Neural cell (in vitro differentiated cells): ENCODE results near the gene TLE7. TPM values are rescaled to one million over a fixed set of nuclear protein-coding genes. Genes with fewer than 3 reads are reported as not detected.

ENCODE experiments used
- H2AFZ ChIP-seq: fragments of 200-600, 300-800 bp; sonication (generic), shearing (Covaris generic); 2 replicates; pipeline ENCODE4 v1.6.0; 2014; ENCODE audit warnings: low read depth, mild to moderate bottlenecking, antibody characterized with exemption, low read length, moderate library complexity
- H3F3A ChIP-seq: fragments of 200-600 bp; shearing (Covaris generic); 2 replicates; pipeline ENCODE4 v1.6.1; 2016; ENCODE audit warnings: mild to moderate bottlenecking, moderate library complexity, mixed read lengths, antibody characterized with exemption, low read length; ENCODE audit not compliant: insufficient read depth, poor library complexity, severe bottlenecking
- H3K27ac ChIP-seq: fragments of 200-600, 300-800 bp; sonication (generic), shearing (Covaris generic); 2 replicates; pipeline ENCODE4 v1.5.1; 2014; ENCODE audit warnings: mild to moderate bottlenecking, low read length, moderate library complexity
- H3K27me3 ChIP-seq: fragments of 300-800, 200-600 bp; sonication (generic), shearing (Covaris generic); 2 replicates; pipeline ENCODE4 v1.6.0; 2014; ENCODE audit warnings: mild to moderate bottlenecking, low read depth, low read length, moderate library complexity; ENCODE audit not compliant: insufficient read depth
- H3K36me3 ChIP-seq: fragments of 300-800, 200-600 bp; sonication (generic), shearing (Covaris generic); 2 replicates; pipeline ENCODE4 v1.5.1; 2014; ENCODE audit warnings: mild to moderate bottlenecking, antibody characterized with exemption, low read length, moderate library complexity; ENCODE audit not compliant: insufficient read depth
- H3K4me2 ChIP-seq: fragments of 300-800, 200-600 bp; sonication (generic), shearing (Covaris generic); 2 replicates; pipeline ENCODE4 v1.6.0; 2014; ENCODE audit warnings: mild to moderate bottlenecking, low read length
- H3K4me3 ChIP-seq: fragments of 300-800, 200-600 bp; sonication (generic), shearing (Covaris generic); 2 replicates; pipeline ENCODE4 v1.5.1; 2014; ENCODE audit warnings: mild to moderate bottlenecking, low read length, moderate library complexity
- H3K79me2 ChIP-seq: fragments of 200-600 bp; shearing (Covaris generic); replicated peaks from 2 replicates; pipeline ENCODE4 v1.6.0; 2014; ENCODE audit warnings: mild to moderate bottlenecking, low read length, moderate library complexity; ENCODE audit not compliant: insufficient read depth
- H3K9ac ChIP-seq: fragments of 300-800, 200-600 bp; sonication (generic), shearing (Covaris generic); 2 replicates; pipeline ENCODE4 v1.6.1; 2016; ENCODE audit warnings: mild to moderate bottlenecking, low read length, mixed read lengths
- H3K9me2 ChIP-seq: fragments of 200-600 bp; shearing (Covaris generic); 2 replicates; pipeline ENCODE4 v1.6.1; 2016; ENCODE audit warnings: mild to moderate bottlenecking, low read length, mixed read lengths; ENCODE audit not compliant: insufficient read depth
- H3K9me3 ChIP-seq: fragments of 200-600, 300-800 bp; sonication (generic), shearing (Covaris generic); 2 replicates; pipeline ENCODE4 v1.6.1; 2016; ENCODE audit warnings: mild to moderate bottlenecking, mixed run types, low read length, moderate library complexity, mixed read lengths
- H4K20me1 ChIP-seq: fragments of 200-600 bp; shearing (Covaris generic); 2 replicates; pipeline ENCODE4 v1.6.1; 2016; ENCODE audit warnings: mild to moderate bottlenecking, mixed run types; ENCODE audit not compliant: insufficient read depth
- EP300 ChIP-seq: fragments of 450-650 bp; conservative IDR thresholded peaks from 2 replicates; pipeline ENCODE4 v1.6.1; 2014; ENCODE audit warnings: antibody characterized with exemption, mild to moderate bottlenecking, moderate library complexity; ENCODE audit not compliant: poor library complexity, severe bottlenecking
- EZH2 ChIP-seq: fragments of 200-600, 300-800 bp; shearing (Covaris generic), sonication (generic); IDR thresholded peaks from 2 replicates; pipeline ENCODE4 v1.6.1; 2014; ENCODE audit warnings: antibody characterized with exemption, low read length, borderline replicate concordance, mild to moderate bottlenecking; ENCODE audit not compliant: insufficient read depth, poor library complexity, severe bottlenecking
- MXI1 ChIP-seq: fragments of 450-650 bp; conservative IDR thresholded peaks from 2 replicates; pipeline ENCODE4 v1.6.1; 2014; ENCODE audit warnings: antibody characterized with exemption, mild to moderate bottlenecking; ENCODE audit not compliant: poor library complexity, severe bottlenecking
- POLR2AphosphoS5 ChIP-seq: IDR thresholded peaks from 2 replicates; pipeline ENCODE4 v1.6.1; 2012
- RAD21 ChIP-seq: fragments of 450-650 bp; conservative IDR thresholded peaks from 2 replicates; pipeline ENCODE4 v1.6.1; 2014; ENCODE audit warnings: antibody characterized with exemption, mild to moderate bottlenecking, moderate library complexity
- SMC3 ChIP-seq: fragments of 450-650 bp; conservative IDR thresholded peaks from 2 replicates; pipeline ENCODE4 v1.6.1; 2014; ENCODE audit warnings: antibody characterized with exemption, mild to moderate bottlenecking, moderate library complexity; ENCODE audit not compliant: poor library complexity
- TAF1 ChIP-seq: IDR thresholded peaks from 2 replicates; pipeline ENCODE4 v1.6.1; 2012; ENCODE audit warnings: low read depth
- polyA plus RNA-seq: library from polyadenylated mRNA; depleted of rRNA; stranded (reverse); fragments of >200 nt; gene quantifications from 2 replicates; pipeline ENCODE4 v1.2.3, GENCODE V29; 2014
- TF ChIP-seq, protein P1 (sequence below): IDR thresholded peaks from 2 replicates; pipeline ENCODE4 v1.6.1; 2012; ENCODE audit warnings: borderline replicate concordance
- TF ChIP-seq, protein P2 (sequence below): fragments of 450-650 bp; IDR thresholded peaks from 2 replicates; pipeline ENCODE4 v1.5.1; 2014; ENCODE audit warnings: antibody characterized with exemption, mild to moderate bottlenecking, moderate library complexity; ENCODE audit not compliant: poor library complexity, severe bottlenecking

Gene TLE7
- polyA plus RNA-seq, 1 donor from 2014 or later, result not detected

DNA sequence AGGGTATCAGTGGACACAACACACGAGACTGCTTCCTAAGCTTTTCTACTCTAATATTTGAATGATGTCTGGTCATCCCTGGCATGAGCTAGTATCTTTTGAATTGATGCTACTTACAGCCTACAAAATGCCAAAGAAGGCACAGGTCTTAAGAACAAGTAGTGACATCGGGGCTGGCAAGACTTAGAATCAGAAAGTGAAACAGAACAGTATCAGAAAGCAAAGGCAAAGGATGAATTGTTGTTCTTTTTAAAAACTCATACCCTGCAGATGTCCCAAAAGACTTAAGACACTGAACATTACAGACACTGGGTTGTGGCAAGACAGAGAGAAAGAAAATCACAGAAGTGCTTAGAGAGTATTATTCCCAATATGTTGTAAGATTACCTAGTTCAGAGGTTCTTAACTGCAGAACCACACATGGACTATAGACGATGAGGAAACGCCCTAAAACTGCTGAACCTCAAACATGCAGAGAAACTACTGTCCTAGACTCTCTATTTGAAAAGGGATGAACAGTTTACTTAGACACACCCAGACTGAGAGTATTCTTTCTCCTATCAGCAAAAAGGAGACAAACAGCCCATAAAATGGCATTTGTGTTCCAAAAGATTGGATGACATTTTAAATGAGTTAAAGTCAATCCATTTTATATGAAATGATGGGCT, 34.7 kb upstream of the TLE7 start:
- Histone ChIP-seq H3K27ac (no peak overlapping the region), H3K79me2 (no peaks in the 10 kb centered on the region)

DNA sequence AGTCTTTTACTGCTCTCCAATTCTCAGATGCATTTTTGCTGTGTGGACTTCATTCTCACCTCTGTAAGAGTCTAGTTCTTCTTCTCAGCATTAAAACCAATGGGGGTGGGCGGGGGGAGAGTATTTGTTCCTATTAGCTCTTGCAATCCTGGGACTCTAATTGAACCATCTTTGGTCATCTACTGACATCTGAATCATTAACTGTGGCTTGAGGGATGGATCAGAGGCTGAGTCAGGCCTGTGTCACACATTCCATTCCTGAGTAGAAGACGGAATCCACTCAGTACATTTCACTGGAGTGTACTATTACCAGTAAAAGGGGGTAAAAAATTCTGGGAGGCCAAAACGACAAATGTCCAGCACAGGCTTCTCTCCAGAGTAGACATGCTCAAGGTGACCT, 33.0 kb upstream of the TLE7 start:
- Histone ChIP-seq H3K9me2 (no peaks in the 10 kb centered on the region), H4K20me1 (no peaks in the 10 kb centered on the region), H3K27ac (no peak overlapping the region), H3K9me3 (no peaks in the 10 kb centered on the region), H3K4me3 (no peak overlapping the region), H3K4me2 (no peak overlapping the region), H3K27me3 (no peaks in the 10 kb centered on the region), H3K79me2 (no peaks in the 10 kb centered on the region), H3K36me3 (peaks cover 8% of the 10 kb centered on the region), H2AFZ (no peak overlapping the region), H3K9ac (no peak overlapping the region), H3F3A (no peaks in the 10 kb centered on the region)
- TF ChIP-seq, protein P1, sequence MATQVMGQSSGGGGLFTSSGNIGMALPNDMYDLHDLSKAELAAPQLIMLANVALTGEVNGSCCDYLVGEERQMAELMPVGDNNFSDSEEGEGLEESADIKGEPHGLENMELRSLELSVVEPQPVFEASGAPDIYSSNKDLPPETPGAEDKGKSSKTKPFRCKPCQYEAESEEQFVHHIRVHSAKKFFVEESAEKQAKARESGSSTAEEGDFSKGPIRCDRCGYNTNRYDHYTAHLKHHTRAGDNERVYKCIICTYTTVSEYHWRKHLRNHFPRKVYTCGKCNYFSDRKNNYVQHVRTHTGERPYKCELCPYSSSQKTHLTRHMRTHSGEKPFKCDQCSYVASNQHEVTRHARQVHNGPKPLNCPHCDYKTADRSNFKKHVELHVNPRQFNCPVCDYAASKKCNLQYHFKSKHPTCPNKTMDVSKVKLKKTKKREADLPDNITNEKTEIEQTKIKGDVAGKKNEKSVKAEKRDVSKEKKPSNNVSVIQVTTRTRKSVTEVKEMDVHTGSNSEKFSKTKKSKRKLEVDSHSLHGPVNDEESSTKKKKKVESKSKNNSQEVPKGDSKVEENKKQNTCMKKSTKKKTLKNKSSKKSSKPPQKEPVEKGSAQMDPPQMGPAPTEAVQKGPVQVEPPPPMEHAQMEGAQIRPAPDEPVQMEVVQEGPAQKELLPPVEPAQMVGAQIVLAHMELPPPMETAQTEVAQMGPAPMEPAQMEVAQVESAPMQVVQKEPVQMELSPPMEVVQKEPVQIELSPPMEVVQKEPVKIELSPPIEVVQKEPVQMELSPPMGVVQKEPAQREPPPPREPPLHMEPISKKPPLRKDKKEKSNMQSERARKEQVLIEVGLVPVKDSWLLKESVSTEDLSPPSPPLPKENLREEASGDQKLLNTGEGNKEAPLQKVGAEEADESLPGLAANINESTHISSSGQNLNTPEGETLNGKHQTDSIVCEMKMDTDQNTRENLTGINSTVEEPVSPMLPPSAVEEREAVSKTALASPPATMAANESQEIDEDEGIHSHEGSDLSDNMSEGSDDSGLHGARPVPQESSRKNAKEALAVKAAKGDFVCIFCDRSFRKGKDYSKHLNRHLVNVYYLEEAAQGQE, result no peak
- TF ChIP-seq TAF1, result no peak
- TF ChIP-seq, protein P2, sequence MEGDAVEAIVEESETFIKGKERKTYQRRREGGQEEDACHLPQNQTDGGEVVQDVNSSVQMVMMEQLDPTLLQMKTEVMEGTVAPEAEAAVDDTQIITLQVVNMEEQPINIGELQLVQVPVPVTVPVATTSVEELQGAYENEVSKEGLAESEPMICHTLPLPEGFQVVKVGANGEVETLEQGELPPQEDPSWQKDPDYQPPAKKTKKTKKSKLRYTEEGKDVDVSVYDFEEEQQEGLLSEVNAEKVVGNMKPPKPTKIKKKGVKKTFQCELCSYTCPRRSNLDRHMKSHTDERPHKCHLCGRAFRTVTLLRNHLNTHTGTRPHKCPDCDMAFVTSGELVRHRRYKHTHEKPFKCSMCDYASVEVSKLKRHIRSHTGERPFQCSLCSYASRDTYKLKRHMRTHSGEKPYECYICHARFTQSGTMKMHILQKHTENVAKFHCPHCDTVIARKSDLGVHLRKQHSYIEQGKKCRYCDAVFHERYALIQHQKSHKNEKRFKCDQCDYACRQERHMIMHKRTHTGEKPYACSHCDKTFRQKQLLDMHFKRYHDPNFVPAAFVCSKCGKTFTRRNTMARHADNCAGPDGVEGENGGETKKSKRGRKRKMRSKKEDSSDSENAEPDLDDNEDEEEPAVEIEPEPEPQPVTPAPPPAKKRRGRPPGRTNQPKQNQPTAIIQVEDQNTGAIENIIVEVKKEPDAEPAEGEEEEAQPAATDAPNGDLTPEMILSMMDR, result no peak
- no peak for TF ChIP-seq POLR2AphosphoS5

More for the DNA sequence above, 34.7 kb upstream of the TLE7 start:
- H3K4me2 ChIP-seq, result no peak overlapping the region
- no peak overlapping the region for H2AFZ ChIP-seq
- no peaks in the 10 kb centered on the region for H3F3A ChIP-seq
- no peak for TF ChIP-seq EZH2
- TF ChIP-seq, protein P2, result no peak
- no peak for TF ChIP-seq POLR2AphosphoS5
- no peak for TF ChIP-seq RAD21
- TF ChIP-seq TAF1, result no peak
- TF ChIP-seq, protein P1, result no peak
- no peak for TF ChIP-seq SMC3
- no peak for TF ChIP-seq EP300
- TF ChIP-seq MXI1, result no peak
- no peak overlapping the region for H3K9ac ChIP-seq
- peaks cover 8% of the 10 kb centered on the region for H3K36me3 ChIP-seq
- H3K27me3 ChIP-seq, result no peaks in the 10 kb centered on the region
- no peaks in the 10 kb centered on the region for H3K9me2 ChIP-seq
- no peaks in the 10 kb centered on the region for H4K20me1 ChIP-seq
- no peak overlapping the region for H3K4me3 ChIP-seq
- no peaks in the 10 kb centered on the region for H3K9me3 ChIP-seq
